NK-92 (cell line): ENCODE measurements around the gene IKZF2.

ENCODE experiments used
- DNase-seq: peaks from one replicate; lab custom pipeline; 2025; ENCODE audit not compliant: unreplicated experiment; lab: John Stamatoyannopoulos, UW

The IKZF2 gene

GRCh38 chr2:212960336-212960735 is 191.1 kb downstream of the IKZF2 start:
- DNase-seq = no peak

DNA sequence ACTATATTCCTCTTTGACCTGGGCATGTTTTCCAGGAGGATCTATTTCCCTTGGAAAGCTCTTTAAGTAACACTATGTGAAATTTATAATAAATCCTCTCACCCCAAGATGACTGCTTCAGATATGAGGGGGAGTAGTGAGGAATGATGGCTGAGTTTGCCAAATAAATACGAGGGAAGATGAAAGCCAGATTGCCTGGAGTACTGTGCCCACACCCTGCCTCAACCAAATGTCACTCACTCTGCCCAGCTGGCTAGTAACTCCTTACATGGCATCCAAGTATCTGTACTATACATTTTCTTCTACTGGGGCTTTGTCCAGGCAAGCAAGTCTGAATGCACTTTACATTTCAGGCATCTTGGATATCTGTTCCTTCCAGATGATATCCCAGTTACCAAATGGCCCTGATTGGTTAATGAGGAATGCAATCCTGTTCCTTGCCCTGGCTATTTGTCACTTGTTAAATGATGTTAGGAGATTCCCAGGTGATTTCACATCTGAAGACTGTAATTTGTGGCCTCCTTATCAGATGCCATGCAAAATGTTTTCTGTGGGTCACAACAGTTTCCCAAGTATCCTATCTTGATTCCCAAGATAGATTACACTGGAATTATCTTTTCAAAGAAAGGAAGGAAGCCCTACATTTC is 191.8 kb downstream of the IKZF2 start:
- no peak for DNase-seq

DNA sequence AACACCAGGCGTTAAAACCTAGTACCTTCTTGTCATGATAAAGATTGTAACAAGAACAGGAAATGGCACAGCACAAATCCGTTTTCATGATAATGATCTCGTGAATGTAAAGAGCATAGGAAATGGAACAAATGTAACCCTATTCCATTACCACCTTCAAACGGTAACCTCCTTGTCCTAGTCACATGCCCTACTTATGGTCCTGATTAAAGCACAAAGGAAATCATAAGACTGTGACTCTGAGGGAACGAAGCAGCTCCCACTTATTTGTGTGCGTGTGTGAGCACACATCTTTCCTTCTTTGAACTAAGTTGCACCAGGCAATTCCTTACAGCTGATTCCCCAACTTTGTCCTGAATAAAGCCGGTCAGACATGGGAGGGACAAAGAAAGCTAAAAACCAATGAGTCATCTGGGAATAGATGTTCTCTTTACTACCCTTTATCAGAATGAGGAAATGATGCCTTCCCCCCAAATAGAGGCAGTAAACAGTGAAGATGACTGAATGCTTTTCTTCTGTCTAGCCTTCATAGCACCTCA is 192.6 kb downstream of the IKZF2 start:
- DNase-seq = no peak

DNA sequence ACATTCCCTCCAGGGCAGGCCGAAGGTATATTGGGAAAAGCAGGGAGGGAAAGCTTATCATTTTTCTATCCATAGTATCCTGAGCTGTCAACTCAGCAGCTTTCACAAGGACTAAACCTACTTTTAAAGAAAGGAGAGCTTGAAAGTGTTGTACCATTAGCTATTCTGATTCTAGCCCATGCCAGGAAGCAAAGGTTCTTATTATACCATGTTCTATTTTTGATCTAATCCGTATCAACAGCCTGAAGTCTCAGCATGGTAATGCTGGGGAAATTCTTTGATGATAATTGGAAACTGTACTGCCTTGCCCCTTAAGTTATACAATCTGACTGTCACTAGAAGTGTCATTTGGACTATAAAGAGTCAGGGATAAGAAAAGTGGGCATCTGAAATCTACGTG is 193.3 kb downstream of the IKZF2 start:
- DNase-seq = no peak

- DNase-seq = no peak
Measured at GRCh38 chr2:212957624-212958023, 193.8 kb downstream of the IKZF2 start.

DNA sequence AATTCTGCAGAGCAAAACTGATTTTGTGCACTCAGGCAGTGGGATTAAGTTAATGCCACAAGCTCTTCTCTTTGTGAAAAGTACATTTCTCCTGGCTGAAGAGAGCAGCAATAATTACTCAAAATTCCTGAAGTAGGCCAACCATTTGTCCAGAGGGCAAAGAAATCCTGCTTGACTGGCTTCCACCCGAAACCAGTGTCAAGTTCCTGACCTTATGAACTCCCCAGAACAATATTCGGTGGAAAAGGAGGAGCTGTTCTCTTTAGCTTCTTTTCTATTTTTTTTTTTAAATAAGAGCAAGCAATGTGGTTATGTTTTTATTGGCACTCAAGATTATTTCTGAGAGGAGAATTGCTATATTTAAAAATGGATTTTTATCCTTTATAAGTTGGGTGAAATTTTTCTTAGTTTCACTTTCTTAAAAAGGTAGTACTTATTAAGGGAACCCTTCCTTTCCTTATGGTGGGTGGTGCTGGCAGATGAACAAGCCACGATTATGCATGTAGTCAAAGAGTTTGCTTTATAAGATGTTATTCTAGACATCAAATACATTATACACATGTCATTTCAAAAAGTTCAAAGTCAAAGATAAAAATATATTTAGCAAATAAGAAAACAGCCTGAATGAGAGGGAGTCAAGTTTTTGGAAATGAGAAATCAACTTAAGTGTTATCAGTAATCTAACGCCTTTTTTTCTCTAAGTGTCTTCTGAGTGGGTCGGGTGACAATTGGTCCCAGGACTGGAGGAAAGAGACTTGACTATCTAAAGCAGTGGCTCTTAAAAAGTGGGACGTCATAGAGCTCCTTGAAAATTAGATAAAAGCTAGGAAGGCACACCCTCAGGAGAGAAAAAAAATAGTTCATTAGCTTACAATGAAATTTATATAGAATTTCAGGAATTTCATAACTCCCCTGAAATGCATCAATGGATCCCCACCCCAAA is 194.5 kb downstream of the IKZF2 start:
- no peak for DNase-seq

GRCh38 chr2:212953170-212953920 is 198.1 kb downstream of the IKZF2 start:
- DNase-seq = no peak

DNA sequence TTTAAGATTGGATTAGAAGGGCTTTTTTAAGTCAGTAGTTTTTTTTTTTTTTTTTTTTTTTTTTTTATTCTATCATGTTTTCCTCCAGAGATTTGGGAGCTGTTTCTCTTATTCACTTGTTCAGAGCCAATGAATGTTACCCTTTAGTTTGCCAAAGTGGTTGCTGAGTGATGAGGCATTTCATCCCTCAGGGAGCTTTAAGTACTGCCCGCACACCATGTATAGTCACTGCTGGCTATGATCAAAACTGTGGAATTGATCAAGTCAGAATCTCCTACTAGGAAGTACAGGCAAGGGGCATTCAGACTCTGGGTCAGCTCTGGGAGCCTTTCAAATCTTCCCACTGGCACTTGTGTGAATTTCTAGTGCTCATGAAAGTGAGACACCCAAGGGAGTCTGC is 201.6 kb downstream of the IKZF2 start:
- DNase-seq = no peak
